ENCODE data around the gene GPI.

The GPI gene

DNA sequence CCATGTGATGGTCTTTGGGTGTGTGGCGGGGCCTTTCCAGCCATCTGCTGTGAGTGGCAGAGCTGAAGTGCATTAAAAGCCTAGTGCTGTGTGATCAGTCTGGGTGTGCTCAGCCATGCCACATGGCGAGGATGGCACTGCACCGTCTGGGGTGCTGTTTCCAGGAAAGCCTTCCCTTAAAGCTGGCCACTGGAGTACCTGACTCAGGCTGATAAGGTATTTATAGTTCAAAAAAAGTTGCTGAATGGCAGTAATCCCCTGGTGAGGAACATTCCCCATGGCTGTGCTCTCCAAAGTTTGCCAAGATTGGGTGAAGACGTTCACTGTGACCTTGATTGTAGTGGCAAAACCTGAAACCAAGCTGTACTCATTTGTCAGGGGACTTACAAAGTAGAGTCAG lies 6.0 kb downstream of the GPI start:
- DNase-seq (ENCODE audit: low read depth, low spot score), result no peak
- in situ Hi-C loops (cut with HindIII; ENCODE audit: low sequenced_read_pairs), result no loop called here
- H3K4me3 ChIP-seq (ENCODE audit: low read depth, low read length), result no peak overlapping the region
- TF ChIP-seq CTCF (IDR thresholded peaks at IDR 0.05; ENCODE audit: low read depth, low read length), result no peak

DNA sequence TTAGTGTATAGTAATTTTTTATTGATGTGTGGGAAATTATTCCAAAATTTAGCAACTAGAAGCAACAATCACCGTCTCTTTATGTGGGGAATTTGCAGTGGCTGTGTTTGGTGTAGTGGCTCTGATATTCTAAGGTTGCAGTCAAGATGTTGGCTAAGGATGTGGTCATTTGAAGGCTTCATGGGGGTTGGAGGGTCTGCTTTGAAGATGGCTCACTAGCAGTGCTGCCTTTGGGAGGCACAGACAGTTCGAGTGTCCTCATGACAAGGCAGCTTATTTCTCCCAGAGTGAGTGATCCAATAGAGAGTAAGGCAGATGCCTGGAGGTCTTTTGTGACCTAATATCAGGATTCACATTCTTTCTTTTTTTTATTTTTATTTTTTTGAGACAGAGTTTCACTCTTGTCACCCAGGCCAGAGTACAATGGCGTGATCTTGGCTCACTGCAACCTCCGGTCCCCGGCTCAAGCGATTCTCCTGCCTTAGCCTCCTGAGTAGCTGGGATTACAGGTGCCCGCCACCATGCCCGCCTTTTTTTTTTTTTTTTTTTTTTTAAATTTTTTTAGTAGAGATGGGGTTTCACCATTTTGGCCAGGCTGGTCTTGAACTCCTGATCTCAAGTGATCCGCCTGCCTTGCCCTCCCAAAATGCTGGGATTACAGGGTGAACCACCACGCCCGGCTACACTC lies 8.7 kb downstream of the GPI start:
- in situ Hi-C loops (cut with HindIII; ENCODE audit: low sequenced_read_pairs), result no loop called here

GRCh38 chr19:34375598-34375997 lies 10.6 kb downstream of the GPI start:
- TF ChIP-seq CTCF (IDR thresholded peaks at IDR 0.05; ENCODE audit: low read depth, low read length), result no peak
- DNase-seq (ENCODE audit: low read depth, low spot score), result no peak
- H3K4me3 ChIP-seq (ENCODE audit: low read depth, low read length), result no peak overlapping the region
- in situ Hi-C loops (cut with HindIII; ENCODE audit: low sequenced_read_pairs), result no loop called here

More for the DNA sequence above, 8.7 kb downstream of the GPI start:
- H3K4me3 ChIP-seq (ENCODE audit: low read depth, low read length), result no peak overlapping the region
- no peak for TF ChIP-seq CTCF (IDR thresholded peaks at IDR 0.05; ENCODE audit: low read depth, low read length)
- DNase-seq (ENCODE audit: low read depth, low spot score), result no peak

- no peak for TF ChIP-seq CTCF (IDR thresholded peaks at IDR 0.05; ENCODE audit: low read depth, low read length)
- no peak for DNase-seq (ENCODE audit: low read depth, low spot score)
- H3K4me3 ChIP-seq (ENCODE audit: low read depth, low read length), result no peak overlapping the region
- in situ Hi-C loops (cut with HindIII; ENCODE audit: low sequenced_read_pairs), result no loop called here
These were observed 15.7 kb downstream of the GPI start for GRCh38 chr19:34380639-34381241.

GRCh38 chr19:34381399-34382251 lies 16.6 kb downstream of the GPI start:
- in situ Hi-C loops (cut with HindIII; ENCODE audit: low sequenced_read_pairs), result no loop called here
- no peak for DNase-seq (ENCODE audit: low read depth, low spot score)
- TF ChIP-seq CTCF (IDR thresholded peaks at IDR 0.05; ENCODE audit: low read depth, low read length), result no peak
- H3K4me3 ChIP-seq (ENCODE audit: low read depth, low read length), result no peak overlapping the region

DNA sequence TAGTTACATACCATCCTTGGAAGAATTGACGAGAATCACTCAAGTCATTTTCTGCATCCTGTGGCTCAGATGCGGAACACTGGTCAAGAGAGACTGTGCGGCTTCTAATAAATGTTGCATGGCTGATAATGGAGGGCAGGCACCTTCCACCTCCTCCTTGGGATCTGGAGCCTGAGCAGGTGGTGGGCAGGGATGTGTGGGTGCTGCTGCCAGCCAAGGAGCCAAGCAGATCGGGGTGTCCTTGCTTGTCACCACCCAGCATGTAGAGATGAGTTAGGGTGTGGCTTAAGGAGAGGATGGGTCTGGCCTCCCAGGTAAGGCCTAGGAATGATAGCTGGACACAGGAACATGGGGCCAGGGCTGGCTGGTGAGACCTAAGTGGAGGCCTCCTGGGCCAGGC lies 17.5 kb downstream of the GPI start:
- no peak for DNase-seq (ENCODE audit: low read depth, low spot score)
- H3K4me3 ChIP-seq (ENCODE audit: low read depth, low read length), result no peak overlapping the region
- no peak for TF ChIP-seq CTCF (IDR thresholded peaks at IDR 0.05; ENCODE audit: low read depth, low read length)
- in situ Hi-C loops (cut with HindIII; ENCODE audit: low sequenced_read_pairs), result no loop called here

Data from astrocyte of the spinal cord (primary cell).